Right lobe of liver (tissue), 4 donors: ENCODE data around the gene NKAP.

ENCODE experiments used
- CTCF ChIP-seq, 4 donors: fragments of 200-600 bp in 3 of 4; fragments of 450-650 bp in 1 of 4; IDR thresholded peaks; one replicate each; pipeline versions ENCODE4 v1.5.1 to v1.8.0; 2016 to 2022; ENCODE audit warnings: antibody characterized with exemption in 4 of 4, mild to moderate bottlenecking in 2 of 4
- POLR2A ChIP-seq: fragments of 450-650 bp; IDR thresholded peaks from one replicate; pipeline ENCODE4 v1.6.1; 2017; ENCODE audit warnings: antibody characterized with exemption, mild to moderate bottlenecking
- donor health status: DM: no; HTN: no; CAD: no.
- donor health status: DM: no; HTN: no; CAD: no.
- donor health status: DM: no; HTN: yes; CAD: no.

- TF ChIP-seq POLR2A (no peak), CTCF (IDR thresholded peaks at IDR 0.05) (no peak)
Measured at GRCh38 chrX:119899125-119899524, 44.4 kb downstream of the NKAP start.
